Keratinocyte (primary cell): Measurements from ENCODE around the gene CNOT3. TPM values are rescaled to one million over a fixed set of nuclear protein-coding genes. Genes with fewer than 3 reads are reported as not detected.

ENCODE experiments used
- DNase-seq: peaks from one replicate; pipeline ENCODE4 v3.0.0-alpha.2; 2011; ENCODE audit warnings: low read depth, missing footprints, low spot score
- FAIRE-seq: peaks from 2 replicates; lab custom pipeline; 2011; peaks lifted over from hg19 to GRCh38; lab: Jason Lieb, UNC
- H2AFZ ChIP-seq: 2 replicates; pipeline ENCODE4 v1.6.0; 2012; ENCODE audit warnings: low read length, control low read depth, inconsistent platforms; ENCODE audit not compliant: control insufficient read depth
- H3K27ac ChIP-seq: 2 replicates; pipeline ENCODE4 v1.5.1; 2011; ENCODE audit warnings: low read length; ENCODE audit not compliant: control insufficient read depth, insufficient read depth
- H3K27me3 ChIP-seq: 3 replicates; pipeline ENCODE4 v1.6.0; 2011; ENCODE audit warnings: low read length; ENCODE audit not compliant: control insufficient read depth, insufficient read depth; ENCODE audit errors: extremely low read depth
- H3K36me3 ChIP-seq, 2 experiments: 2 replicates in 1 of 2; 3 replicates in 1 of 2; pipeline ENCODE4 v1.5.1; 2011; ENCODE audit warnings: low read length in 2 of 2, mild to moderate bottlenecking in 1 of 2; ENCODE audit not compliant: control insufficient read depth in 2 of 2, insufficient read depth in 2 of 2; ENCODE audit errors: extremely low read depth in 1 of 2
- H3K4me1 ChIP-seq: 3 replicates; pipeline ENCODE4 v1.5.1; 2011; ENCODE audit warnings: low read length; ENCODE audit not compliant: control insufficient read depth, insufficient read depth; ENCODE audit errors: extremely low read depth
- H3K4me2 ChIP-seq: 3 replicates; pipeline ENCODE4 v1.6.0; 2011; ENCODE audit warnings: low read depth, low read length; ENCODE audit not compliant: control insufficient read depth, insufficient read depth; ENCODE audit errors: extremely low read depth
- H3K4me3 ChIP-seq, 3 experiments: fragments of 200-600 bp in 1 of 3; sonication (generic) in 1 of 3; 2 replicates in 2 of 3; 3 replicates in 1 of 3; pipeline ENCODE4 v1.5.1; 2011 to 2016; ENCODE audit warnings: low read length in 3 of 3, mild to moderate bottlenecking in 3 of 3, control low read depth in 2 of 3, inconsistent platforms in 1 of 3, low read depth in 1 of 3, mixed read lengths in 1 of 3, mixed run types in 1 of 3, moderate library complexity in 1 of 3; ENCODE audit not compliant: control insufficient read depth in 2 of 3, insufficient read depth in 2 of 3; ENCODE audit errors: extremely low read depth in 1 of 3
- H3K79me2 ChIP-seq: 2 replicates; pipeline ENCODE4 v1.6.0; 2012; ENCODE audit warnings: low read length; ENCODE audit not compliant: control insufficient read depth, insufficient read depth
- H3K9ac ChIP-seq: 3 replicates; pipeline ENCODE4 v1.6.0; 2011; ENCODE audit warnings: low read length; ENCODE audit not compliant: control insufficient read depth, insufficient read depth; ENCODE audit errors: extremely low read depth
- H3K9me1 ChIP-seq: 3 replicates; pipeline ENCODE4 v1.6.0; 2011; ENCODE audit warnings: low read length; ENCODE audit not compliant: control insufficient read depth, insufficient read depth; ENCODE audit errors: extremely low read depth
- H3K9me3 ChIP-seq: 2 replicates; pipeline ENCODE4 v1.5.1; 2012; ENCODE audit warnings: low read depth, low read length; ENCODE audit not compliant: control insufficient read depth
- H4K20me1 ChIP-seq: 3 replicates; pipeline ENCODE4 v1.6.0; 2011; ENCODE audit warnings: low read length; ENCODE audit not compliant: control insufficient read depth, insufficient read depth; ENCODE audit errors: extremely low read depth
- CTCF ChIP-seq, 3 experiments: IDR thresholded peaks in 1 of 3; conservative IDR thresholded peaks in 1 of 3; optimal IDR thresholded peaks in 1 of 3; 2 replicates in 2 of 3; 3 replicates in 1 of 3; pipeline versions ENCODE3 to v1.5.1; 2011; ENCODE audit warnings: low read length in 3 of 3, mild to moderate bottlenecking in 3 of 3, moderate library complexity in 2 of 3, control low read depth in 1 of 3, inconsistent platforms in 1 of 3; ENCODE audit not compliant: insufficient read depth in 2 of 3; ENCODE audit errors: extremely low read depth in 1 of 3
- EZH2 ChIP-seq: IDR thresholded peaks from one replicate; pipeline ENCODE4 v1.6.1; 2012; ENCODE audit warnings: inconsistent platforms, mild to moderate bottlenecking, low read length, moderate library complexity
- dilution Hi-C: fragments of 300-500 bp; cut with MboI; formaldehyde crosslinking; loops from one replicate; pipeline ENCODE4 v1.7.0; 2020; ENCODE audit warnings: low sequenced_read_pairs; ENCODE audit not compliant: extremely low pct_ligation_motif_present
- polyA plus RNA-seq, 5 experiments: library from polyadenylated mRNA; depleted of rRNA in 3 of 5; stranded (reverse) in 3 of 5; stranded (forward) in 1 of 5; unstranded in 1 of 5; fragments of >200 nt; gene quantifications; 1 replicate in 1 of 5; 2 replicates in 3 of 5; 3 replicates in 1 of 5; pipeline versions ENCODE4 v1.2.1 to v1.2.3, GENCODE V29; 2011 to 2012; ENCODE audit warnings: missing spikeins in 2 of 5, low read depth in 1 of 5, low replicate concordance in 1 of 5

The CNOT3 gene
- polyA plus RNA-seq, 1 donor (not counting 4 experiments of a cell fraction or from before 2014, with no cell fraction given), result 8.6 TPM

- dilution Hi-C loops, result no loop called here
- no peaks in the 10 kb centered on the region for H3K27me3 ChIP-seq
- FAIRE-seq (no peak), DNase-seq (no peak)
- no peaks in the 10 kb centered on the region for H3K9me3 ChIP-seq
- peaks cover 46 to 54% of the 10 kb centered on the region in 2 experiments for H3K36me3 ChIP-seq
- no peak overlapping the region for H3K4me2 ChIP-seq
- peaks cover 6% of the 10 kb centered on the region for H3K79me2 ChIP-seq
- H3K4me1 ChIP-seq, result peaks cover 9% of the 10 kb centered on the region
- H2AFZ ChIP-seq, result no peak overlapping the region
- no peak overlapping the region for H3K4me3 ChIP-seq
- peaks cover 9% of the 10 kb centered on the region for H4K20me1 ChIP-seq
- H3K27ac ChIP-seq, result no peak overlapping the region
- TF ChIP-seq CTCF (optimal IDR thresholded peaks at IDR 0.05 in 1 of 3, IDR thresholded peaks at IDR 0.05 in 1 of 3, conservative IDR thresholded peaks at IDR 0.05 in 1 of 3; ENCODE audit: extremely low read depth in 1 of 3, insufficient read depth in 2 of 3, low read length in 3 of 3) (no peak), EZH2 (no peak)
- no peak overlapping the region for H3K9ac ChIP-seq
- no peaks in the 10 kb centered on the region for H3K9me1 ChIP-seq
These were observed 16.3 kb downstream of the CNOT3 start for GRCh38 chr19:54153731-54154326.

GRCh38 chr19:54154603-54155345 lies 17.2 kb downstream of the CNOT3 start:
- H3K4me1 ChIP-seq, result peaks cover 10% of the 10 kb centered on the region
- no peak overlapping the region for H3K9ac ChIP-seq
- H3K27me3 ChIP-seq, result no peaks in the 10 kb centered on the region
- H3K9me1 ChIP-seq, result no peaks in the 10 kb centered on the region
- TF ChIP-seq CTCF (optimal IDR thresholded peaks at IDR 0.05 in 1 of 3, IDR thresholded peaks at IDR 0.05 in 1 of 3, conservative IDR thresholded peaks at IDR 0.05 in 1 of 3; ENCODE audit: extremely low read depth in 1 of 3, insufficient read depth in 2 of 3, low read length in 3 of 3) (no peak), EZH2 (no peak)
- H3K9me3 ChIP-seq, result no peaks in the 10 kb centered on the region
- H3K4me3 ChIP-seq, result no peak overlapping the region
- FAIRE-seq (no peak), DNase-seq (no peak)
- no peak overlapping the region for H3K27ac ChIP-seq
- no peak overlapping the region for H3K4me2 ChIP-seq
- H2AFZ ChIP-seq, result no peak overlapping the region
- H3K36me3 ChIP-seq, result peaks cover 38 to 44% of the 10 kb centered on the region in 2 experiments
- dilution Hi-C loops, result no loop called here
- peaks cover 9% of the 10 kb centered on the region for H4K20me1 ChIP-seq
- H3K79me2 ChIP-seq, result peaks cover 7% of the 10 kb centered on the region
